Measurements from ENCODE around the gene POP4.

POP4 gene

GRCh38 chr19:29606420-29606747 is 301 bp downstream of the POP4 start:
- no peak for DNase-seq
- in situ Hi-C loops (cut with MboI; ENCODE audit: low pct_unique_long_range_greater_than_20kb, low sequenced_read_pairs): no loop called here

GRCh38 chr19:29609636-29610035 is 3.6 kb downstream of the POP4 start:
- in situ Hi-C loops (cut with MboI; ENCODE audit: low pct_unique_long_range_greater_than_20kb, low sequenced_read_pairs): loop anchor here (10.0 kb wide), 1 partner anchor 75 kb away; no protein-coding TSS in a partner anchor
- DNase-seq: no peak

DNA sequence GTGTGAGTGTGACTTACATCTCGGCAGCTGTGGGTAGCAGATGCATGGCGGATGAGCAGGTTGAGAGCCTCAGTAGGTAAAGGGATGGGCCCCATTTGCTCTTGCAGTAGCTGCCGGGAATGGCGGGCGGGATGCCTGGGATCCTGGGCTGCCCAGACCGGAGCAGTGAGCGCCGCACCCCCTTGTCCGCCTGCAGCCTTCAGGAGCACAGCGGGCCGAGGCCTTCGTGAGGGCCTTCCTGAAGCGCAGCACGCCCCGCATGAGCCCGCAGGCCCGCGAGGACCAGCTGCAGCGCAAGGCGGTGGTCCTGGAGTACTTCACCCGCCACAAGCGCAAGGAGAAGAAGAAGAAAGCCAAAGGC is 4.1 kb downstream of the POP4 start:
- in situ Hi-C loops (cut with MboI; ENCODE audit: low pct_unique_long_range_greater_than_20kb, low sequenced_read_pairs): loop anchor here (10.0 kb wide), 1 partner anchor 75 kb away; no protein-coding TSS in a partner anchor
- no peak for DNase-seq

GRCh38 chr19:29610574-29611271 is 4.6 kb downstream of the POP4 start:
- in situ Hi-C loops (cut with MboI; ENCODE audit: low pct_unique_long_range_greater_than_20kb, low sequenced_read_pairs): loop anchor here (10.0 kb wide), 1 partner anchor 74 kb away; no protein-coding TSS in a partner anchor
- DNase-seq: peak; percentile 93

GRCh38 chr19:29612121-29612520 is 6.0 kb downstream of the POP4 start:
- DNase-seq: no peak
- in situ Hi-C loops (cut with MboI; ENCODE audit: low pct_unique_long_range_greater_than_20kb, low sequenced_read_pairs): loop anchor here (10.0 kb wide), 1 partner anchor 73 kb away; no protein-coding TSS in a partner anchor

GRCh38 chr19:29612801-29613595 is 6.9 kb downstream of the POP4 start:
- DNase-seq: no peak
- in situ Hi-C loops (cut with MboI; ENCODE audit: low pct_unique_long_range_greater_than_20kb, low sequenced_read_pairs): loop anchor here (10.0 kb wide), 1 partner anchor 72 kb away; no protein-coding TSS in a partner anchor

DNA sequence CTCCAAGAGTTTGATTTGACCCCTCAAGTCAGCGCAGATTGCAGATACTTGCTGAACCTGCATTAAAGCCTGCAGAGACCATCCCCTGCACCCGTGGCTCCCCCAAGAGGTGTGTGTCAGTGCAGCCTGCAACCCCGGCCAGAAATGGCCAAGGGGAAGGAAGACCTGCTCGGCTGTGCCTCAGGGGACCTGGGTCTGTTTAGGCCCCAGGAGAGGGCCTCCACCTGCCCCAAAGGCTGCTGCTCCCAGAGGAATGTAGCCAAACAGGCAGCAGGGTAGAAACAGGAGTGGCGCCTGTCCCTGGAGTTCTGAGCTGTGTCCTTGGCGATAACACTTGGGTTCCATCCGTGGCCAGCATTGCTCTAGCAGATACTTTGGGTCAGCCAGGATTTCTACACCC is 8.0 kb downstream of the POP4 start:
- in situ Hi-C loops (cut with MboI; ENCODE audit: low pct_unique_long_range_greater_than_20kb, low sequenced_read_pairs): loop anchor here (10.0 kb wide), 1 partner anchor 71 kb away; no protein-coding TSS in a partner anchor
- DNase-seq: no peak

GRCh38 chr19:29614780-29615179 is 8.7 kb downstream of the POP4 start:
- in situ Hi-C loops (cut with MboI; ENCODE audit: low pct_unique_long_range_greater_than_20kb, low sequenced_read_pairs): loop anchor here (10.0 kb wide), 1 partner anchor 70 kb away; no protein-coding TSS in a partner anchor
- no peak for DNase-seq

DNA sequence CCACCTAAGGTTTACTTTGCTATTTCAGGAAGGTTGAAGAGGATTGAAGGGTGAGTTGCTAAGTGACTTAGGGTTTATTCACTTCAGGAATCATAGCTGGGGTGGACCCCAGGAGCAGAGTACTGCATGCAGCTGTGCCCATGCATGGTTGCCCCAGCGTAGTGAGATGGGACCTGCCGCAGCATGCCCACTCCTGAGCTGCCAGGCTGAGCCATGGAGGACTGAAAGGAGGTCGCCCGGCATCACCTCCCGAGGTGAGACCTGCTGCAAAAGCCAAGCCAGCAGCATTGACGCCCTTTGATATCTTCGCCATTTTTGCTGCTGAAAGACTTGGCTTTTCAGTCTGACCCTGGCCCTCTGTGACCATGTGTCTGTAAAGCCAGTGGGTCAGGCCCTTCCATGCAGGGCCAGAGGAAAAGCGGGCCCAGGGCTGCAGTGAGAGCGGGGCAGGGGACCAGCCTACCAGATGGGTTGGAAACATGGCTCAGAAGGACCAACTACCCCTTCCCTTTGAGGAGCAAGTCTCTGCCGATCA is 9.9 kb downstream of the POP4 start:
- in situ Hi-C loops (cut with MboI; ENCODE audit: low pct_unique_long_range_greater_than_20kb, low sequenced_read_pairs): loop anchor here (10.0 kb wide), 1 partner anchor 69 kb away; no protein-coding TSS in a partner anchor
- no peak for DNase-seq

- in situ Hi-C loops (cut with MboI; ENCODE audit: low pct_unique_long_range_greater_than_20kb, low sequenced_read_pairs): loop anchor here (10.0 kb wide), 1 partner anchor 68 kb away; no protein-coding TSS in a partner anchor
- DNase-seq: no peak
These were observed 10.5 kb downstream of the POP4 start for GRCh38 chr19:29616541-29616940.

DNA sequence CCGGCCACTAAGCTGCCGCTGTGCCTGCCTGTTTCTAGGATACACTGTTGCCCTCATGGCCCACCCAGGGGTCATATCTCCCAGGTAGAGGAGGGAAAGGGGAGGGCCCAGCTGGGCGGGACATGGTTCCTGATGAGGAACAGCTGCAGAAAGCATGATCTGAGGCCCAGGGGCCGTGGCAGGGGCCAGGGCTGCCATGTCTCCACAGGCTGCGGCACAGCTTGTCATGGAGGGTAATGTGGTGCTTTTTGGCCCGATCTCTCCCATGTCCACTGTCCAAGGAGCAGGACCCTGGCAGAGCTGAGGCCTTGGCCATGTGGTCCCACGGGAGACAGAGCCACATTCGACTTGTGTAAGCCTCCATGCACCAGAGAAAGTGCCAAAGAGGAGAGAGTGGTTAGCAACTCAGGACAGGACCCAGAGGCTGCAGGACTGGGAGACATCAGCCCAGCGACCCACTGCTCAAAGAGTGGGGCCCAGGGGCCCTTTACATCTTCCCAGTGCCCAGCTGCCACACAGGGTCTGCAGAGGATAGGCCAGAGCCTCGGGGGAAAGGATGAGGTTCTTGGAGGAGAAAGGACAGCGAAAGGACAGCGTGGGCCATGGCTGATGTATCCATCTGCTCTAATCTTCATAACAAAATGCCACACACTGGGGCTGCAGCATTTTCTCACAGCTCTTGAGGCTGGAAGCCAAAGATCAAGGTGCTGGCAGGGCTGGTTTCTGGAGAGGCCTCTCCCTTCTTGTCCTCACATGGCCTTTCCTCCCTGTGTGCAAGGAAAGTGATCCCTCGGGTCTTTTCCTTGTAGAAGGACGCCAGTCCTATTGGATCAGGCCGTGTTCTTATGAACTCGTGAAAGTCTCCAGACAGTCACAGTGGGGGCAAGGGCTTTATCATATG is 11.5 kb downstream of the POP4 start:
- in situ Hi-C loops (cut with MboI; ENCODE audit: low pct_unique_long_range_greater_than_20kb, low sequenced_read_pairs): loop anchor here (10.0 kb wide), 1 partner anchor 67 kb away; no protein-coding TSS in a partner anchor
- no peak for DNase-seq

DNA sequence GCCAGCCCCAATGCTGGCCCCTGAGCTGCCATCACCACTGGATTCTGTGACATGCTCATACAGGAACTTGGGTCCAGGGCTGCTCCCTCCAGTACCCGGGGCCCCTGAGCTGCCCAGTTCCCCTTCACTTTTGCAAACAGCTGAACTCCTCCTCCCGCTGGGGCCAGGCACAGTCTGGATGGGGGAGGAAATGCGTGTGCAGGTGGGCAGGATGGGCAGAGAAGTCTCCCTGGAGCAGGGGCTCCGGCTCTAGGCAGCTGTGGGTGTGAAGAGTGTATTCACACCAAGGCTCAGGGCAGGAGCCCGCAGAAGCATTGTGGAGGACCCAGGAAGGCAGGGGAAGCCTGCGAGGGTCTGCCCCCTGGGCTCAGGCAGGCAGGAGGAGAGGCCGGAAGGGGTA is 12.4 kb downstream of the POP4 start:
- no peak for DNase-seq
- in situ Hi-C loops (cut with MboI; ENCODE audit: low pct_unique_long_range_greater_than_20kb, low sequenced_read_pairs): loop anchor here (10.0 kb wide), 1 partner anchor 66 kb away; no protein-coding TSS in a partner anchor

- in situ Hi-C loops (cut with MboI; ENCODE audit: low pct_unique_long_range_greater_than_20kb, low sequenced_read_pairs): loop anchor here (10.0 kb wide), 1 partner anchor 66 kb away; no protein-coding TSS in a partner anchor
- DNase-seq: no peak
These were observed 12.8 kb downstream of the POP4 start for GRCh38 chr19:29618871-29619270.

GRCh38 chr19:29620931-29621351 is 14.9 kb downstream of the POP4 start:
- in situ Hi-C loops (cut with MboI; ENCODE audit: low pct_unique_long_range_greater_than_20kb, low sequenced_read_pairs): no loop called here
- DNase-seq: no peak

DNA sequence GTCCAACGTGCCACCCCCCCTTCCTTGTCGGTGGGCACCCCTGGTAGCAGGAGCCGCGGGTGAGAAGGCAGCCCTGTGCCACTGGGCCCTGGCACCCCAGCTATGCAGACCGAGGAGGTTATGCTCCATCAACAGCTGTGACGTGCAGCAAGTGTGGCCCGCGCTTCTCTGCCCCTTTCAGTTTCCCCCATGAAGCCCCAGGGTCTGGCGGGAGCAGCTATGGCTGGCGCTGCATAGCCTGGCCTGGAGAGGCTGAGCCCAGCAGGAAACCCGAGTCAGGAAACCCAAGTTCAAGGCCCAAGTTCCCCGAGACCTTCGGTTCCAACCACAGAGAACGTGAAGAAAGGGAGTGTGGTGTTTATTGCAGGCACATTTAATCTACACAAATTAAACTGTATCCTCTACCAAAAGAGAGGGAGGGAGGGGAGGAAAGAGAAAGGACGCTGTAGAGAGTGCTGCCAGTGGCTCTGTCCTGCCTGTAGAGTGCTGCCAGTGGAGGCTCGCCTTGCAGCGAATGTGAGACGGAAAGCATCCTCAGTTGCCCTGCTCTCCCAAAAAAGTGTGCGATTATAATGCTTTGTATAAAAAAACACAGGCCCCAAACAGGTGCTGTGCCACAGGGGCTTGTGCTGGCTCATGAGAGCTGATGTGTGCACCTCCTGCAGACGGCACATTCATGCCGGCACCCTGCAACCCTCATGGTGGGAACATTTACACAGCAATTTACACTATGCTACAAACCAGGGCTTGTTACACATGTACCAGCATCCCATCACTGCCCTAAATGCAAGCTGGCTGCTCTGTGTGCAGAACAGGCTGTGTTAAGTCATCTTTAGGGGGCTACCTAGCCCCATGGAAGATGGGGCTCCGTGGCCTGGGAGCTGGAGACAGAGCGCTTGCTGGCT is 16.3 kb downstream of the POP4 start:
- in situ Hi-C loops (cut with MboI; ENCODE audit: low pct_unique_long_range_greater_than_20kb, low sequenced_read_pairs): no loop called here
- DNase-seq: peak; percentile 58

GRCh38 chr19:29623726-29624488 is 17.8 kb downstream of the POP4 start:
- in situ Hi-C loops (cut with MboI; ENCODE audit: low pct_unique_long_range_greater_than_20kb, low sequenced_read_pairs): no loop called here
- DNase-seq: no peak

- DNase-seq: no peak
These were observed 18.6 kb downstream of the POP4 start for GRCh38 chr19:29624489-29625185.

More at GRCh38 chr19:29624489-29625185, 18.6 kb downstream of the POP4 start:
- in situ Hi-C loops (cut with MboI; ENCODE audit: low pct_unique_long_range_greater_than_20kb, low sequenced_read_pairs): no loop called here
